PC-9 (cell line): ENCODE data around the gene IL1F10.

Source experiments
- CTCF ChIP-seq: fragments of 200-600 bp; sonication (generic); conservative IDR thresholded peaks from 2 replicates; pipeline ENCODE4 v1.6.1; 2017; ENCODE audit warnings: mixed run types, antibody characterized with exemption, mild to moderate bottlenecking, moderate library complexity
- EZH2 ChIP-seq: fragments of 200-600 bp; sonication (generic); IDR thresholded peaks from 2 replicates; pipeline ENCODE4 v1.8.0; 2017; ENCODE audit warnings: antibody characterized with exemption, low read depth

DNA sequence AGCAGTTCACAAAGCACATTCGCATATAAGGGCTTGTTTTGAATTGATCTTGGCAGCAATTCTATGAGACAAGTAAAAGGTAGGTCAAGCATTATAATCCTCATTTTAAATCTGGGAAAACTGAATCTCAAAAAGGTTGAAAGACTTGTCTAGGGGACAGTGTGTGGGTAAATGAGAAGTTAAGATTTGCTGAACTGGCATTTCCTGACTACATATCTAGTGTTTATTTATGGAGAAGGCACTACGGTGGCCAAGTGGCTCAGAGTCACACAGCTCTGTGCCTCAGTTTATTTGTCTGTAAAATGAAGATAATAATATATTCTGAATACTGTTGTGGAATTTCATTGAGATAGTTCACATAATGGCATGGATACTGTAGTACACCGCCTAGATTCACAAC lies 43.4 kb downstream of the IL1F10 start:
- TF ChIP-seq CTCF (no peak), EZH2 (no peak)
